ENCODE measurements around the gene MYD88. TPM values are rescaled to one million over a fixed set of nuclear protein-coding genes. Genes with fewer than 3 reads are reported as not detected.

Gene MYD88
- total RNA-seq, 1 experiment from 2014 or later, result 32.7 TPM

GRCh38 chr3:38122712-38123290 lies 15.7 kb upstream of the MYD88 start:
- DNase-seq (ENCODE audit: low read depth, low spot score), result no peak
- no peaks in the 10 kb centered on the region; the same call in none of the 2 replicates for H3K36me3 ChIP-seq (ENCODE audit: control insufficient read depth, insufficient read depth, low read length)
- TF ChIP-seq POLR2AphosphoS5 (IDR thresholded peaks at IDR 0.05; ENCODE audit: low read depth, low read length) (no peak), CTCF (IDR thresholded peaks at IDR 0.05) (no peak), SIN3A (IDR thresholded peaks at IDR 0.05; ENCODE audit: borderline replicate concordance, insufficient read depth, low read depth, low read length) (no peak), TCF7L2 (IDR thresholded peaks at IDR 0.05; ENCODE audit: low read depth, low read length) (no peak), REST (IDR thresholded peaks at IDR 0.05; ENCODE audit: insufficient read depth in 1 of 2, low read depth in 2 of 2, low read length in 1 of 2) (no peak)
- no peak overlapping the region for H3K27ac ChIP-seq (ENCODE audit: low read length)
- H3K4me1 ChIP-seq (ENCODE audit: control insufficient read depth, insufficient read depth, low read length), result no peaks in the 10 kb centered on the region
- intact Hi-C loops (cut with micrococcal nuclease; ENCODE audit: unreplicated experiment) (no loop called here), in situ Hi-C loops (cut with HindIII; ENCODE audit: low pct_unique_long_range_greater_than_20kb, low sequenced_read_pairs) (no loop called here)
- no peaks in the 10 kb centered on the region for H3K27me3 ChIP-seq (ENCODE audit: control insufficient read depth, insufficient read depth, low read length)
- ChIA-PET POLR2A (no interaction called here), CTCF (no interaction called here)
- H3K4me3 ChIP-seq (ENCODE audit: low read depth in 2 of 2, low read length in 2 of 2), result no peak overlapping the region
- BruUV-seq (replicated peaks), result no TSS peak
- no peak for ATAC-seq
- H3K9me3 ChIP-seq (ENCODE audit: control insufficient read depth, insufficient read depth, low read depth, low read length), result no peaks in the 10 kb centered on the region

GRCh38 chr3:38124324-38125122 lies 13.9 kb upstream of the MYD88 start:
- POLR2A ChIA-PET, result no interaction called here
- intact Hi-C loops (cut with micrococcal nuclease; ENCODE audit: unreplicated experiment) (no loop called here), in situ Hi-C loops (cut with HindIII; ENCODE audit: low pct_unique_long_range_greater_than_20kb, low sequenced_read_pairs) (no loop called here)
- ATAC-seq (no peak), DNase-seq (ENCODE audit: low read depth, low spot score) (no peak)
- no peak overlapping the region for H3K27ac ChIP-seq (ENCODE audit: low read length)
- CTCF ChIA-PET, result no interaction called here
- H3K4me1 ChIP-seq (ENCODE audit: control insufficient read depth, insufficient read depth, low read length), result no peaks in the 10 kb centered on the region
- H3K4me3 ChIP-seq (ENCODE audit: low read depth in 2 of 2, low read length in 2 of 2), result no peak overlapping the region
- H3K36me3 ChIP-seq (ENCODE audit: control insufficient read depth, insufficient read depth, low read length), result no peaks in the 10 kb centered on the region; the same call in none of the 2 replicates
- BruUV-seq (replicated peaks), result no TSS peak
- no peak for TF ChIP-seq REST (IDR thresholded peaks at IDR 0.05; ENCODE audit: insufficient read depth in 1 of 2, low read depth in 2 of 2, low read length in 1 of 2)
- no peak for TF ChIP-seq TCF7L2 (IDR thresholded peaks at IDR 0.05; ENCODE audit: low read depth, low read length)
- no peak for TF ChIP-seq POLR2AphosphoS5 (IDR thresholded peaks at IDR 0.05; ENCODE audit: low read depth, low read length)
- TF ChIP-seq CTCF (IDR thresholded peaks at IDR 0.05), result no peak
- no peak for TF ChIP-seq SIN3A (IDR thresholded peaks at IDR 0.05; ENCODE audit: borderline replicate concordance, insufficient read depth, low read depth, low read length)
- no peaks in the 10 kb centered on the region for H3K27me3 ChIP-seq (ENCODE audit: control insufficient read depth, insufficient read depth, low read length)
- H3K9me3 ChIP-seq (ENCODE audit: control insufficient read depth, insufficient read depth, low read depth, low read length), result no peaks in the 10 kb centered on the region
